Measurements from ENCODE around the gene ARPP19. TPM values are rescaled to one million over a fixed set of nuclear protein-coding genes. Genes with fewer than 3 reads are reported as not detected.
"Not testable (repeated sequence)": the region's sequence is repeated elsewhere in the genome, so short reads cannot be mapped to it uniquely, and the experiment has no call there.

ARPP19 gene
- total and polyA plus RNA-seq, 4 donors, result 33.3 to 163 (median 92.4) TPM

- Histone ChIP-seq H3K9me3 (ENCODE audit: control insufficient read depth, low read length) (no peaks in the 10 kb centered on the region), H3K27me3 (ENCODE audit: control insufficient read depth in 1 of 2, insufficient read depth in 2 of 2, low read length in 1 of 2) (no peaks in the 10 kb centered on the region), H3K4me3 (ENCODE audit: low read length in 2 of 2) (no peak overlapping the region), H3K27ac (ENCODE audit: low read depth in 1 of 2, low read length in 2 of 2) (no peak overlapping the region), H3K4me1 (ENCODE audit: control insufficient read depth in 1 of 2, insufficient read depth in 2 of 2, low read length in 2 of 2) (peaks cover 0 to 2% of the 10 kb centered on the region in 2 donors), H3K36me3 (ENCODE audit: control insufficient read depth in 1 of 2, insufficient read depth in 2 of 2, low read length in 1 of 2) (no peaks in the 10 kb centered on the region)
- WGBS, 2 donors, result 66 to 71% methylated on average over 5 of the region's 5 CpGs
- DNase-seq (no peak), ATAC-seq (ENCODE audit: low FRiP score) (no peak)
- intact Hi-C loops (cut with DNase I), result no loop called here
Measured at GRCh38 chr15:52558196-52558595, 10.6 kb downstream of the ARPP19 start.

- DNase-seq (no peak), ATAC-seq (ENCODE audit: low FRiP score) (no peak)
- no peak overlapping the region for H3K27ac ChIP-seq (ENCODE audit: low read depth in 1 of 2, low read length in 2 of 2)
- intact Hi-C loops (cut with DNase I), result no loop called here
- no peaks in the 10 kb centered on the region for H3K27me3 ChIP-seq (ENCODE audit: control insufficient read depth in 1 of 2, insufficient read depth in 2 of 2, low read length in 1 of 2)
- H3K4me3 ChIP-seq (ENCODE audit: low read length in 2 of 2), result no peak overlapping the region
- H3K4me1 ChIP-seq (ENCODE audit: control insufficient read depth in 1 of 2, insufficient read depth in 2 of 2, low read length in 2 of 2), result peaks cover 0 to 2% of the 10 kb centered on the region in 2 donors
- H3K36me3 ChIP-seq (ENCODE audit: control insufficient read depth in 1 of 2, insufficient read depth in 2 of 2, low read length in 1 of 2), result no peaks in the 10 kb centered on the region
- H3K9me3 ChIP-seq (ENCODE audit: control insufficient read depth, low read length), result no peaks in the 10 kb centered on the region
Measured at GRCh38 chr15:52557274-52557641, 11.6 kb downstream of the ARPP19 start.

GRCh38 chr15:52556524-52557273, 12.1 kb downstream of the ARPP19 start:
- WGBS, 2 donors, result 73% methylated on average over 3 of the region's 3 CpGs
- ATAC-seq (ENCODE audit: low FRiP score), result no peak
- no peak overlapping the region for H3K27ac ChIP-seq (ENCODE audit: low read depth in 1 of 2, low read length in 2 of 2)

GRCh38 chr15:52552303-52552702, 16.5 kb downstream of the ARPP19 start:
- 96 to 98% methylated on average over 2 of the region's 2 CpGs for WGBS, 2 donors
- Histone ChIP-seq H3K4me3 (ENCODE audit: low read length in 2 of 2) (no peak overlapping the region), H3K9me3 (ENCODE audit: control insufficient read depth, low read length) (no peaks in the 10 kb centered on the region), H3K4me1 (ENCODE audit: control insufficient read depth in 1 of 2, insufficient read depth in 2 of 2, low read length in 2 of 2) (no peaks in the 10 kb centered on the region), H3K27ac (ENCODE audit: low read depth in 1 of 2, low read length in 2 of 2) (no peak overlapping the region), H3K36me3 (ENCODE audit: control insufficient read depth in 1 of 2, insufficient read depth in 2 of 2, low read length in 1 of 2) (peaks cover 3% of the 10 kb centered on the region in 2 donors), H3K27me3 (ENCODE audit: control insufficient read depth in 1 of 2, insufficient read depth in 2 of 2, low read length in 1 of 2) (no peaks in the 10 kb centered on the region)
- intact Hi-C loops (cut with DNase I), result no loop called here
- DNase-seq (no peak), ATAC-seq (ENCODE audit: low FRiP score) (no peak)

More at GRCh38 chr15:52556524-52557273, 12.1 kb downstream of the ARPP19 start:
- Histone ChIP-seq H3K27me3 (ENCODE audit: control insufficient read depth in 1 of 2, insufficient read depth in 2 of 2, low read length in 1 of 2) (no peaks in the 10 kb centered on the region), H3K36me3 (ENCODE audit: control insufficient read depth in 1 of 2, insufficient read depth in 2 of 2, low read length in 1 of 2) (peaks cover 0 to 1% of the 10 kb centered on the region in 2 donors), H3K9me3 (ENCODE audit: control insufficient read depth, low read length) (no peaks in the 10 kb centered on the region), H3K4me3 (ENCODE audit: low read length in 2 of 2) (no peak overlapping the region), H3K4me1 (ENCODE audit: control insufficient read depth in 1 of 2, insufficient read depth in 2 of 2, low read length in 2 of 2) (peaks cover 0 to 2% of the 10 kb centered on the region in 2 donors)
- no peak for DNase-seq
- intact Hi-C loops (cut with DNase I), result no loop called here

DNA sequence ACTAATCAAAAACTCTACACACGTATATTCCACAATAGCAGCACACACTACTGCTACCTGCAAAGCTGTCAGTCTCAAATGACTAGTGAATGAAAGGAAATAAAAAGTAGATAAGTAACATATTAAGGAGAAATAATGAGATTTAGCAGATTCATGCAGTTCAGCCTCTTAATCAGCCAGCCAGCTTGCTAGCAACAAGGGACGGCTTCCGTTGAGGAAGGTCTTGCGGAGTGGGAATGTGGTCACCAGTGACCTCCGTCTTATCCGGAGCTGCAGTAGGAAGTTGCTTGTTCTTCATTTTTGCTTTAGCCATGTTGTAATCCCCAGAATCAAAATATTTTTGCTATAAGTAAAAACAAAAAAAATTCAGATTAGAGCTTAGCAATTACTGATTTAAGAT, 17.1 kb downstream of the ARPP19 start:
- ATAC-seq (ENCODE audit: low FRiP score) (no peak), DNase-seq (peak in 1 of 2 donors; percentile 71)
- 93 to 94% methylated on average over 6 of the region's 6 CpGs for WGBS, 2 donors

GRCh38 chr15:52551186-52551585, 17.6 kb downstream of the ARPP19 start:
- WGBS, 2 donors, result 90 to 91% methylated on average over 1 of the region's 1 CpG
- H3K36me3 ChIP-seq (ENCODE audit: control insufficient read depth in 1 of 2, insufficient read depth in 2 of 2, low read length in 1 of 2); H3K4me1 ChIP-seq (ENCODE audit: control insufficient read depth in 1 of 2, insufficient read depth in 2 of 2, low read length in 2 of 2); DNase-seq; intact Hi-C loops (cut with DNase I); H3K27ac ChIP-seq (ENCODE audit: low read depth in 1 of 2, low read length in 2 of 2); H3K4me3 ChIP-seq (ENCODE audit: low read length in 2 of 2); H3K9me3 ChIP-seq (ENCODE audit: control insufficient read depth, low read length); ATAC-seq (ENCODE audit: low FRiP score); H3K27me3 ChIP-seq (ENCODE audit: control insufficient read depth in 1 of 2, insufficient read depth in 2 of 2, low read length in 1 of 2): not testable (repeated sequence)

More for the DNA sequence above, 17.1 kb downstream of the ARPP19 start:
- no peaks in the 10 kb centered on the region for H3K4me1 ChIP-seq (ENCODE audit: control insufficient read depth in 1 of 2, insufficient read depth in 2 of 2, low read length in 2 of 2)
- no peaks in the 10 kb centered on the region for H3K27me3 ChIP-seq (ENCODE audit: control insufficient read depth in 1 of 2, insufficient read depth in 2 of 2, low read length in 1 of 2)
- intact Hi-C loops (cut with DNase I), result no loop called here
- peaks cover 3% of the 10 kb centered on the region in 2 donors for H3K36me3 ChIP-seq (ENCODE audit: control insufficient read depth in 1 of 2, insufficient read depth in 2 of 2, low read length in 1 of 2)
- H3K27ac ChIP-seq (ENCODE audit: low read depth in 1 of 2, low read length in 2 of 2), result no peak overlapping the region
- no peaks in the 10 kb centered on the region for H3K9me3 ChIP-seq (ENCODE audit: control insufficient read depth, low read length)
- H3K4me3 ChIP-seq (ENCODE audit: low read length in 2 of 2), result no peak overlapping the region

- no peaks in the 10 kb centered on the region for H3K27me3 ChIP-seq (ENCODE audit: control insufficient read depth in 1 of 2, insufficient read depth in 2 of 2, low read length in 1 of 2)
- intact Hi-C loops (cut with DNase I), result no loop called here
- DNase-seq (no peak), ATAC-seq (ENCODE audit: low FRiP score) (no peak)
- no peak overlapping the region for H3K4me3 ChIP-seq (ENCODE audit: low read length in 2 of 2)
- H3K4me1 ChIP-seq (ENCODE audit: control insufficient read depth in 1 of 2, insufficient read depth in 2 of 2, low read length in 2 of 2), result no peaks in the 10 kb centered on the region
- 85 to 92% methylated on average over 5 of the region's 5 CpGs for WGBS, 2 donors
- H3K9me3 ChIP-seq (ENCODE audit: control insufficient read depth, low read length), result no peaks in the 10 kb centered on the region
- no peak overlapping the region for H3K27ac ChIP-seq (ENCODE audit: low read depth in 1 of 2, low read length in 2 of 2)
- peaks cover 3 to 7% of the 10 kb centered on the region in 2 donors for H3K36me3 ChIP-seq (ENCODE audit: control insufficient read depth in 1 of 2, insufficient read depth in 2 of 2, low read length in 1 of 2)
Measured at GRCh38 chr15:52546031-52546751, 22.6 kb downstream of the ARPP19 start.

GRCh38 chr15:52540374-52541012, 28.3 kb downstream of the ARPP19 start:
- no peaks in the 10 kb centered on the region for H3K36me3 ChIP-seq (ENCODE audit: control insufficient read depth in 1 of 2, insufficient read depth in 2 of 2, low read length in 1 of 2)
- H3K27ac ChIP-seq (ENCODE audit: low read depth in 1 of 2, low read length in 2 of 2), result no peak overlapping the region
- no peak for ATAC-seq (ENCODE audit: low FRiP score)
- no peaks in the 10 kb centered on the region for H3K27me3 ChIP-seq (ENCODE audit: control insufficient read depth in 1 of 2, insufficient read depth in 2 of 2, low read length in 1 of 2)
- no peak overlapping the region for H3K4me3 ChIP-seq (ENCODE audit: low read length in 2 of 2)
- no peak for DNase-seq
- H3K4me1 ChIP-seq (ENCODE audit: control insufficient read depth in 1 of 2, insufficient read depth in 2 of 2, low read length in 2 of 2), result no peaks in the 10 kb centered on the region
- no peaks in the 10 kb centered on the region for H3K9me3 ChIP-seq (ENCODE audit: control insufficient read depth, low read length)
- intact Hi-C loops (cut with DNase I), result no loop called here
- WGBS, 2 donors, result 80 to 81% methylated on average over 3 of the region's 3 CpGs

Data from aorta (tissue), 5 donors.